H1 (cell line): ENCODE data around the gene ZNF385B.

Experiments used
- CTCF ChIP-seq, 3 experiments: IDR thresholded peaks; 1 replicate in 2 of 3; 2 replicates in 1 of 3; pipeline versions ENCODE4 v1.5.1 to v1.6.1; 2011; ENCODE audit warnings: low read length in 3 of 3, mild to moderate bottlenecking in 3 of 3, inconsistent platforms in 2 of 3, low read depth in 1 of 3, moderate library complexity in 1 of 3; ENCODE audit not compliant: insufficient read depth in 1 of 3; ENCODE audit errors: control extremely low read depth in 1 of 3
- EP300 ChIP-seq, 2 experiments: IDR thresholded peaks; 1 replicate in 1 of 2; 2 replicates in 1 of 2; pipeline ENCODE4 v1.6.1; 2011 to 2012; ENCODE audit warnings: low read depth in 2 of 2, low read length in 2 of 2, mild to moderate bottlenecking in 2 of 2, borderline replicate concordance in 1 of 2, inconsistent platforms in 1 of 2, moderate library complexity in 1 of 2
- EZH2 ChIP-seq: fragments of 200-600 bp; sonication (generic); IDR thresholded peaks from 2 replicates; pipeline ENCODE4 v1.7.1; 2012; ENCODE audit warnings: low read depth, mild to moderate bottlenecking, moderate library complexity, low read length, inconsistent platforms; ENCODE audit not compliant: severe bottlenecking
- GABPA ChIP-seq: IDR thresholded peaks from 2 replicates; pipeline ENCODE4 v1.6.1; 2011; ENCODE audit warnings: mild to moderate bottlenecking, low read length, moderate library complexity, borderline replicate concordance; ENCODE audit not compliant: insufficient read depth
- MAFK ChIP-seq: IDR thresholded peaks from 2 replicates; pipeline ENCODE4 v1.6.1; 2012; ENCODE audit warnings: low read depth, mild to moderate bottlenecking, improper control_type of control experiment, low read length
- MAX ChIP-seq: IDR thresholded peaks from 2 replicates; pipeline ENCODE4 v1.6.1; 2012; ENCODE audit warnings: inconsistent platforms
- NRF1 ChIP-seq: IDR thresholded peaks from 2 replicates; pipeline ENCODE4 v1.6.1; 2011; ENCODE audit warnings: mild to moderate bottlenecking, low read depth, low read length, improper control_type of control experiment
- RBBP5 ChIP-seq: IDR thresholded peaks from 2 replicates; pipeline ENCODE4 v1.7.1; 2012; ENCODE audit warnings: low read depth, mild to moderate bottlenecking, inconsistent platforms, low read length, moderate library complexity, borderline replicate concordance
- RNF2 ChIP-seq: fragments of 200-900, 300-1000 bp; sonication (generic); IDR thresholded peaks from 2 replicates; pipeline ENCODE4 v1.7.1; 2016; ENCODE audit warnings: borderline replicate concordance, low read depth, mild to moderate bottlenecking, antibody characterized with exemption, low read length; ENCODE audit not compliant: poor library complexity, severe bottlenecking; ENCODE audit errors: missing control alignments
- SRF ChIP-seq: IDR thresholded peaks from 2 replicates; pipeline ENCODE4 v1.6.1; 2011; ENCODE audit warnings: mild to moderate bottlenecking, low read depth, low read length, moderate library complexity
- ZNF274 ChIP-seq: IDR thresholded peaks from 2 replicates; pipeline ENCODE4 v1.7.0; 2012; ENCODE audit warnings: low read length, borderline replicate concordance; ENCODE audit errors: extremely low read depth

- no peak for TF ChIP-seq RBBP5
- TF ChIP-seq CTCF (IDR thresholded peaks at IDR 0.05; ENCODE audit: control extremely low read depth in 1 of 3, insufficient read depth in 1 of 3, low read depth in 1 of 3, low read length in 3 of 3) = peak in 2 of 3 experiments; percentile 35 to 58; a peak in 2 of 4 replicates
- TF ChIP-seq MAFK = no peak
- TF ChIP-seq GABPA = no peak
- TF ChIP-seq EZH2 = no peak
- TF ChIP-seq MAX = no peak
- TF ChIP-seq SRF = no peak
- no peak for TF ChIP-seq RNF2
- no peak for TF ChIP-seq EP300 (IDR thresholded peaks at IDR 0.05; ENCODE audit: borderline replicate concordance in 1 of 2, low read depth in 2 of 2, low read length in 2 of 2)
- no peak for TF ChIP-seq NRF1
- no peak for TF ChIP-seq ZNF274
Observed at GRCh38 chr2:179440642-179441251, 420.7 kb downstream of the ZNF385B start.
